Esophagus squamous epithelium (tissue), 4 donors: ENCODE measurements around the gene TUBD1.

ENCODE experiments used
- CTCF ChIP-seq, 6 experiments: fragments of 450-650 bp in 4 of 6; fragments of 200-600 bp in 2 of 6; sonication (generic) in 2 of 6; IDR thresholded peaks; one replicate each; pipeline ENCODE4 v1.5.1; 2016 to 2019; ENCODE audit warnings: antibody characterized with exemption in 6 of 6, mild to moderate bottlenecking in 4 of 6, moderate library complexity in 4 of 6
- POLR2A ChIP-seq, 4 donors: fragments of 450-650 bp; IDR thresholded peaks; one replicate each; pipeline ENCODE4 v1.6.1; 2017; ENCODE audit warnings: antibody characterized with exemption in 4 of 4, mild to moderate bottlenecking in 4 of 4, moderate library complexity in 3 of 4

DNA sequence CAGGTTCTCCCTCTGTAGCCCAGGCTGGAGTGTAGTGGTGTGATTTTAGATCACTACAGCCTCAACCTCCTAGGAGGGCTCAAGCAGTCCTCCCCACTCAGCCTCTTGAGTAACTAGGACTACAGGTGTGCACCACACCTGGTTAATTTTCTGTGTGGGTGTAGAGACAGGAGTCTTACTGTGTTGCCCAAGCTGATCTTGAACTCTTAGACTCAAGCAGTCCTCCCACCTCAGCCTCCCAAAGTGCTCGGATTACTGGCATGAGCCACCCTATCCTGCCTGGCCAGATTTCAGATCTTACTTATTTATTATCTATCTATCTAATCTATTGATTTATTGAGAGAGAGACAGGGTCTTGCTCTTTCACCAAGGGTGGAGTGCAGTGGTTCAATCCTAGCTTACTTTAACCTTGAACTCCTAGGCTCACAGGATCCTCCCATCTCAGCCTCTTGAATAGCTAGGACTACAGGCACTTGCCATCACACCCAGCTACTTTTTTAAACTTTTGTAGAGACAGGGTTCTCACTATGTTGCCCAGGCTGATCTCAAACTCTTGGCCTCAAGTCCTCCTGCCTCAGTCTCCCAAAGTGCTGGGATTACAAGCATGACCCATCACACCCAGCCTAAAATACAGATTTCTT, 61.8 kb downstream of the TUBD1 start:
- TF ChIP-seq CTCF (IDR thresholded peaks at IDR 0.05) (no peak), POLR2A (IDR thresholded peaks at IDR 0.05) (no peak)
